Liver (tissue), 9 donors: Measurements from ENCODE around the gene ABHD12. TPM values are rescaled to one million over a fixed set of nuclear protein-coding genes. Genes with fewer than 3 reads are reported as not detected.

Experiments
- DNase-seq: peaks from one replicate; pipeline ENCODE4 v3.0.0-alpha.2; 2017; ENCODE audit warnings: low spot score
- H3K27ac ChIP-seq, 2 donors: one replicate each; pipeline ENCODE4 v1.7.0; 2013; ENCODE audit warnings: inconsistent platforms in 2 of 2, low read length in 2 of 2, control low read depth in 1 of 2, low read depth in 1 of 2, mild to moderate bottlenecking in 1 of 2
- H3K27me3 ChIP-seq, 4 donors: one replicate each; pipeline versions ENCODE4 v1.6.1 to v1.7.0; 2013; ENCODE audit warnings: low read length in 3 of 4, inconsistent platforms in 1 of 4, mild to moderate bottlenecking in 1 of 4, moderate library complexity in 1 of 4; ENCODE audit not compliant: control insufficient read depth in 4 of 4, insufficient read depth in 4 of 4
- H3K36me3 ChIP-seq, 4 donors: one replicate each; pipeline versions ENCODE4 v1.6.1 to v1.7.0; 2013; ENCODE audit warnings: low read length in 3 of 4, mild to moderate bottlenecking in 3 of 4, low read depth in 1 of 4, moderate library complexity in 1 of 4; ENCODE audit not compliant: control insufficient read depth in 4 of 4, insufficient read depth in 3 of 4
- H3K4me1 ChIP-seq, 4 donors: one replicate each; pipeline versions ENCODE4 v1.6.1 to v1.7.0; 2013; ENCODE audit warnings: low read length in 3 of 4, mild to moderate bottlenecking in 3 of 4, moderate library complexity in 1 of 4; ENCODE audit not compliant: control insufficient read depth in 4 of 4, insufficient read depth in 4 of 4
- H3K4me3 ChIP-seq, 3 donors: one replicate each; pipeline versions ENCODE4 v1.6.1 to v1.7.0; 2013; ENCODE audit warnings: low read length in 3 of 3, control low read depth in 1 of 3, low read depth in 1 of 3, mild to moderate bottlenecking in 1 of 3
- H3K9ac ChIP-seq, 2 donors: one replicate each; pipeline ENCODE4 v1.7.0; 2013; ENCODE audit warnings: low read length in 2 of 2, mild to moderate bottlenecking in 2 of 2, moderate library complexity in 2 of 2, control low read depth in 1 of 2, low read depth in 1 of 2
- H3K9me3 ChIP-seq, 4 donors: one replicate each; pipeline versions ENCODE4 v1.6.1 to v1.7.0; 2013; ENCODE audit warnings: low read length in 3 of 4; ENCODE audit not compliant: control insufficient read depth in 4 of 4
- ATF3 ChIP-seq: IDR thresholded peaks from 2 replicates; pipeline ENCODE4 v1.6.1; 2016; ENCODE audit warnings: antibody characterized with exemption
- CTCF ChIP-seq: fragments of 150-350 bp; IDR thresholded peaks from 2 replicates; pipeline ENCODE4 v1.5.1; 2017; ENCODE audit warnings: improper control_type of control experiment, low read depth, low read length; ENCODE audit not compliant: missing input control
- EGR1 ChIP-seq, 2 donors: IDR thresholded peaks; 2 replicates each; pipeline ENCODE4 v1.6.1; 2016 to 2018; ENCODE audit warnings: antibody characterized with exemption in 2 of 2, low read depth in 2 of 2
- FOXA1 ChIP-seq: IDR thresholded peaks from 2 replicates; pipeline ENCODE4 v1.6.1; 2016; ENCODE audit warnings: antibody characterized with exemption
- FOXA2 ChIP-seq: IDR thresholded peaks from 2 replicates; pipeline ENCODE4 v1.6.1; 2016; ENCODE audit warnings: antibody characterized with exemption
- GABPA ChIP-seq, 2 donors: IDR thresholded peaks in 1 of 2; conservative IDR thresholded peaks in 1 of 2; 2 replicates each; pipeline ENCODE4 v1.6.1; 2016; ENCODE audit warnings: antibody characterized with exemption in 2 of 2, mild to moderate bottlenecking in 1 of 2, moderate library complexity in 1 of 2
- HNF4A ChIP-seq, 2 donors: conservative IDR thresholded peaks; 2 replicates each; pipeline ENCODE4 v1.6.1; 2016; ENCODE audit warnings: antibody characterized with exemption in 2 of 2, mild to moderate bottlenecking in 2 of 2
- HNF4G ChIP-seq: IDR thresholded peaks from 2 replicates; pipeline ENCODE4 v1.6.1; 2016; ENCODE audit warnings: antibody characterized with exemption
- JUND ChIP-seq, 2 donors: IDR thresholded peaks; 2 replicates each; pipeline ENCODE4 v1.6.1; 2016; ENCODE audit warnings: antibody characterized with exemption in 2 of 2
- MAX ChIP-seq: IDR thresholded peaks from 2 replicates; pipeline ENCODE4 v1.6.1; 2016; ENCODE audit warnings: antibody characterized with exemption
- NR2F2 ChIP-seq: IDR thresholded peaks from 2 replicates; pipeline ENCODE4 v1.6.1; 2016; ENCODE audit warnings: antibody characterized with exemption
- RAD21 ChIP-seq, 2 donors: IDR thresholded peaks; 2 replicates each; pipeline ENCODE4 v1.6.1; 2016; ENCODE audit warnings: antibody characterized with exemption in 2 of 2, mild to moderate bottlenecking in 2 of 2
- REST ChIP-seq: IDR thresholded peaks from 2 replicates; pipeline ENCODE4 v1.6.1; 2016; ENCODE audit warnings: antibody characterized with exemption, mild to moderate bottlenecking
- RXRA ChIP-seq, 2 donors: IDR thresholded peaks; 2 replicates each; pipeline ENCODE4 v1.6.1; 2017 to 2018; ENCODE audit warnings: antibody characterized with exemption in 2 of 2, mild to moderate bottlenecking in 1 of 2
- SP1 ChIP-seq: IDR thresholded peaks from 2 replicates; pipeline ENCODE4 v1.6.1; 2018; ENCODE audit warnings: antibody characterized with exemption, mild to moderate bottlenecking
- TAF1 ChIP-seq: conservative IDR thresholded peaks from 2 replicates; pipeline ENCODE4 v1.6.1; 2016; ENCODE audit warnings: antibody characterized with exemption, mild to moderate bottlenecking
- YY1 ChIP-seq: IDR thresholded peaks from 2 replicates; pipeline ENCODE4 v1.6.1; 2016; ENCODE audit warnings: antibody characterized with exemption, mild to moderate bottlenecking
- ZBTB33 ChIP-seq: IDR thresholded peaks from 2 replicates; pipeline ENCODE4 v1.6.1; 2016; ENCODE audit warnings: antibody characterized with exemption
- WGBS: extraction: QIAGEN DNeasy Blood & Tissue Kit; methylation state at CpG from one replicate; pipeline ENCODE4 v1.1.7; 2013; 5-methylcytosine and 5-hydroxymethylcytosine counted together
- polyA plus RNA-seq, 2 donors: library from polyadenylated mRNA; stranded (reverse) in 1 of 2; unstranded in 1 of 2; fragments of 200-250 nt in 1 of 2; fragments of >200 nt in 1 of 2; fragmentation: Nextera tagmentation in 1 of 2; extraction: Ambion mirVana in 1 of 2; gene quantifications; one replicate each; pipeline versions ENCODE4 v1.2.1 to v1.2.3, GENCODE V29; 2013 to 2015
- total RNA-seq, 2 donors: library from RNA; depleted of rRNA; stranded (reverse); fragments of >200 nt; gene quantifications; one replicate each; pipeline ENCODE4 v1.2.3, GENCODE V29; 2014
- donor health status: healthy.
- donor health status: healthy.
- donor health status: healthy.
- donor health status: healthy.
- donor health status: healthy.

The ABHD12 gene
- total and polyA plus RNA-seq, 4 donors, result 11.1 to 15.4 (median 12.9) TPM

- TF ChIP-seq ATF3, result no peak
- TF ChIP-seq CTCF, result no peak
- TF ChIP-seq TAF1, result no peak
- TF ChIP-seq MAX, result no peak
- TF ChIP-seq REST, result no peak
- TF ChIP-seq FOXA2, result no peak
- no peak for TF ChIP-seq YY1
- H3K27me3 ChIP-seq, result no peaks in the 10 kb centered on the region
- WGBS, result 92% methylated on average over 6 of the region's 6 CpGs
- no peaks in the 10 kb centered on the region for H3K9me3 ChIP-seq
- no peak overlapping the region for H3K9ac ChIP-seq
- H3K27ac ChIP-seq, result no peak overlapping the region
- H3K36me3 ChIP-seq, result no peaks in the 10 kb centered on the region
- no peak for DNase-seq
- H3K4me3 ChIP-seq, result no peak overlapping the region
- H3K4me1 ChIP-seq, result no peaks in the 10 kb centered on the region
Observed at GRCh38 chr20:25346349-25346748, 44.3 kb downstream of the ABHD12 start.

- H3K27ac ChIP-seq, result no peak overlapping the region
- H3K4me3 ChIP-seq, result no peak overlapping the region
- TF ChIP-seq ZBTB33, result no peak
- no peak for TF ChIP-seq GABPA (IDR thresholded peaks at IDR 0.05 in 1 of 2, conservative IDR thresholded peaks at IDR 0.05 in 1 of 2)
- no peak for TF ChIP-seq HNF4G
- no peak for TF ChIP-seq EGR1 (IDR thresholded peaks at IDR 0.05; ENCODE audit: low read depth in 2 of 2)
- no peak for TF ChIP-seq RAD21 (IDR thresholded peaks at IDR 0.05)
- no peak for TF ChIP-seq YY1
- TF ChIP-seq RXRA (IDR thresholded peaks at IDR 0.05), result no peak
- TF ChIP-seq SP1, result no peak
- TF ChIP-seq MAX, result no peak
- TF ChIP-seq JUND (IDR thresholded peaks at IDR 0.05), result no peak
- TF ChIP-seq TAF1, result no peak
- no peak for TF ChIP-seq FOXA1
- TF ChIP-seq FOXA2, result no peak
- no peak for TF ChIP-seq REST
- no peak for TF ChIP-seq HNF4A (conservative IDR thresholded peaks at IDR 0.05)
- TF ChIP-seq ATF3, result no peak
- no peak for TF ChIP-seq CTCF
- TF ChIP-seq NR2F2, result no peak
- H3K36me3 ChIP-seq, result no peaks in the 10 kb centered on the region
- H3K27me3 ChIP-seq, result no peaks in the 10 kb centered on the region
- no peak for DNase-seq
- no peaks in the 10 kb centered on the region for H3K4me1 ChIP-seq
- H3K9ac ChIP-seq, result no peak overlapping the region
- 92% methylated on average over 1 of the region's 1 CpG for WGBS
- H3K9me3 ChIP-seq, result no peaks in the 10 kb centered on the region
Observed at GRCh38 chr20:25345721-25346120, 44.9 kb downstream of the ABHD12 start.
